Retina (tissue), 1 donor: ENCODE measurements around the gene C11orf98.
"Not testable (repeated sequence)": the region's sequence is repeated elsewhere in the genome, so short reads cannot be mapped to it uniquely, and the experiment has no call there.

Experiments used
- DNase-seq: peaks from one replicate; pipeline ENCODE4 v3.0.0-alpha.2; 2016

C11orf98 gene

GRCh38 chr11:62680825-62681240, 15.8 kb upstream of the C11orf98 start:
- no peak for DNase-seq

GRCh38 chr11:62678770-62679696, 14.0 kb upstream of the C11orf98 start, which contains the start of gene UBXN1:
UBXN1 (minus strand) TSS chr11:62679073; CDS start chr11:62678923, 150 bp downstream.
- peak; percentile 92 for DNase-seq

GRCh38 chr11:62678433-62678769, 13.4 kb upstream of the C11orf98 start:
- DNase-seq: no peak

- no peak for DNase-seq
These were observed 12.7 kb upstream of the C11orf98 start for GRCh38 chr11:62677714-62678113.

GRCh38 chr11:62677156-62677555, 12.1 kb upstream of the C11orf98 start:
- DNase-seq: no peak

- no peak for DNase-seq
These were observed 11.7 kb upstream of the C11orf98 start for GRCh38 chr11:62676698-62677097.

GRCh38 chr11:62675415-62675814, 10.4 kb upstream of the C11orf98 start:
- not testable (repeated sequence) for DNase-seq

GRCh38 chr11:62673196-62673525, 8.2 kb upstream of the C11orf98 start:
- no peak for DNase-seq

GRCh38 chr11:62671608-62672389, 6.8 kb upstream of the C11orf98 start, which contains the start of the genes LBHD1 and UQCC3:
LBHD1 (minus strand) TSS chr11:62672267; CDS start chr11:62670031, 2,236 bp downstream.
UQCC3 (plus strand) TSS chr11:62671673; CDS start chr11:62671746, 73 bp downstream.
- DNase-seq: peak; percentile 97

- no peak for DNase-seq
These were observed 6.2 kb upstream of the C11orf98 start for GRCh38 chr11:62671236-62671607.

- DNase-seq: no peak
These were observed 4.6 kb upstream of the C11orf98 start for GRCh38 chr11:62669420-62670161.

GRCh38 chr11:62667460-62667859, 2.5 kb upstream of the C11orf98 start:
- no peak for DNase-seq

- DNase-seq: no peak
These were observed 1.4 kb upstream of the C11orf98 start for GRCh38 chr11:62666259-62666926.

- DNase-seq: no peak
These were observed 719 bp upstream of the C11orf98 start for GRCh38 chr11:62665599-62666258.

- no peak for DNase-seq
These were observed 470 bp downstream of the C11orf98 start for GRCh38 chr11:62664405-62665074.

GRCh38 chr11:62656796-62657429, 8.1 kb downstream of the C11orf98 start:
- no peak for DNase-seq

- DNase-seq: no peak
These were observed 10.7 kb downstream of the C11orf98 start for GRCh38 chr11:62654297-62654696.

GRCh38 chr11:62652161-62653006, 12.6 kb downstream of the C11orf98 start:
- DNase-seq: no peak

- not testable (repeated sequence) for DNase-seq
These were observed 14.7 kb downstream of the C11orf98 start for GRCh38 chr11:62650283-62650682.

GRCh38 chr11:62649486-62649885, 15.5 kb downstream of the C11orf98 start:
- no peak for DNase-seq
